Tibial nerve (tissue), 4 donors: ENCODE data around the gene FOSL2.

ENCODE experiments used
- EP300 ChIP-seq, 2 donors: sonication (generic); formaldehyde crosslinking; IDR thresholded peaks; one replicate each; pipeline ENCODE4 v1.6.1; 2017; ENCODE audit warnings: antibody characterized with exemption in 2 of 2, mild to moderate bottlenecking in 1 of 2
- TF ChIP-seq, protein P1 (sequence below), 5 experiments: fragments of 200-600 bp in 3 of 5; fragments of 450-650 bp in 2 of 5; sonication (generic) in 3 of 5; IDR thresholded peaks; one replicate each; pipeline ENCODE4 v1.5.1; 2016 to 2019; ENCODE audit warnings: antibody characterized with exemption in 5 of 5, mild to moderate bottlenecking in 3 of 5, moderate library complexity in 2 of 5

DNA sequence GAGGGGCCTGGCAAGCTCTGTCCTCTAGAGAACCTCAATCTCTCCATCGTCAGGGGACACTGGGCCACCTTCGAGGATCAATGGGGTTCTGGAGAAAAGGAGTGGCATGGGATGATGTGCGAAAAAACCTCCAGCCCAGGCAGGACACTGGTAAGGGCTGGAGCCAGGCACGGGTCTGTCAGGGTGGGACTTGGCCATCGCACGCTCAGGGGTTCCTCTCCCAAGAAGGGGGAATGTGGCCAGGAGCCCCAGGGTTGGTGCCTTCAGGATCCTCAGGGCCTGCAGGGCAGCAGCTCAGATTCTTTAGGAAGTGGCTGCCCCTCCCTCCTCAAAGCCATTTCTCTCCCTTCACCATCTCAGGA is 56.4 kb downstream of the FOSL2 start:
- TF ChIP-seq, protein P1, sequence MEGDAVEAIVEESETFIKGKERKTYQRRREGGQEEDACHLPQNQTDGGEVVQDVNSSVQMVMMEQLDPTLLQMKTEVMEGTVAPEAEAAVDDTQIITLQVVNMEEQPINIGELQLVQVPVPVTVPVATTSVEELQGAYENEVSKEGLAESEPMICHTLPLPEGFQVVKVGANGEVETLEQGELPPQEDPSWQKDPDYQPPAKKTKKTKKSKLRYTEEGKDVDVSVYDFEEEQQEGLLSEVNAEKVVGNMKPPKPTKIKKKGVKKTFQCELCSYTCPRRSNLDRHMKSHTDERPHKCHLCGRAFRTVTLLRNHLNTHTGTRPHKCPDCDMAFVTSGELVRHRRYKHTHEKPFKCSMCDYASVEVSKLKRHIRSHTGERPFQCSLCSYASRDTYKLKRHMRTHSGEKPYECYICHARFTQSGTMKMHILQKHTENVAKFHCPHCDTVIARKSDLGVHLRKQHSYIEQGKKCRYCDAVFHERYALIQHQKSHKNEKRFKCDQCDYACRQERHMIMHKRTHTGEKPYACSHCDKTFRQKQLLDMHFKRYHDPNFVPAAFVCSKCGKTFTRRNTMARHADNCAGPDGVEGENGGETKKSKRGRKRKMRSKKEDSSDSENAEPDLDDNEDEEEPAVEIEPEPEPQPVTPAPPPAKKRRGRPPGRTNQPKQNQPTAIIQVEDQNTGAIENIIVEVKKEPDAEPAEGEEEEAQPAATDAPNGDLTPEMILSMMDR (IDR thresholded peaks at IDR 0.05): no peak
- no peak for TF ChIP-seq EP300 (IDR thresholded peaks at IDR 0.05)
